ENCODE data around the gene EEPD1. TPM values are rescaled to one million over a fixed set of nuclear protein-coding genes. Genes with fewer than 3 reads are reported as not detected.

EEPD1 gene
- total RNA-seq, 1 experiment from 2014 or later, result 0.70 TPM

GRCh38 chr7:36311539-36311938 lies 158.5 kb downstream of the EEPD1 start:
- CTCF ChIA-PET, result interaction anchor here (0.6 to 2.1 kb wide), 5 partner anchors 10 to 567 kb away, joined by 3 to 9 read pairs (median 3); no protein-coding TSS in a partner anchor
- intact Hi-C loops (cut with micrococcal nuclease), result no loop called here
- no peak for DNase-seq (ENCODE audit: unreplicated experiment)
- BruUV-seq (replicated peaks), result no TSS peak
- H3K4me1 Mint-ChIP-seq (ENCODE audit: insufficient read depth, unreplicated experiment), result peaks cover 11% of the 10 kb centered on the region
- POLR2A ChIA-PET, result no interaction called here
- H3K27me3 Mint-ChIP-seq (ENCODE audit: insufficient read depth, unreplicated experiment), result no peaks in the 10 kb centered on the region
- no peaks in the 10 kb centered on the region for H3K9me3 Mint-ChIP-seq (ENCODE audit: unreplicated experiment)
- TF ChIP-seq CTCF (IDR thresholded peaks at IDR 0.05; ENCODE audit: unreplicated experiment), result no peak
- no peak overlapping the region for H3K27ac Mint-ChIP-seq (ENCODE audit: low read depth, unreplicated experiment)
- H3K4me3 Mint-ChIP-seq (ENCODE audit: unreplicated experiment), result no peak overlapping the region
- H3K36me3 Mint-ChIP-seq (ENCODE audit: insufficient read depth, unreplicated experiment), result no peaks in the 10 kb centered on the region

- H3K27ac Mint-ChIP-seq (ENCODE audit: low read depth, unreplicated experiment), result no peak overlapping the region
- CTCF ChIA-PET, result interaction anchor here (0.6 to 2.1 kb wide), 9 partner anchors 7 to 392 kb away, joined by 3 to 10 read pairs (median 4); no protein-coding TSS in a partner anchor
Observed at GRCh38 chr7:36312064-36312914, 159.2 kb downstream of the EEPD1 start.

GRCh38 chr7:36312915-36313334 lies 159.9 kb downstream of the EEPD1 start:
- Mint-ChIP-seq H3K27me3 (ENCODE audit: insufficient read depth, unreplicated experiment) (no peaks in the 10 kb centered on the region), H3K9me3 (ENCODE audit: unreplicated experiment) (no peaks in the 10 kb centered on the region), H3K36me3 (ENCODE audit: insufficient read depth, unreplicated experiment) (no peaks in the 10 kb centered on the region), H3K4me3 (ENCODE audit: unreplicated experiment) (no peak overlapping the region), H3K27ac (ENCODE audit: low read depth, unreplicated experiment) (no peak overlapping the region), H3K4me1 (ENCODE audit: insufficient read depth, unreplicated experiment) (peaks cover 11% of the 10 kb centered on the region)
- no peak for TF ChIP-seq CTCF (IDR thresholded peaks at IDR 0.05; ENCODE audit: unreplicated experiment)
- no peak for DNase-seq (ENCODE audit: unreplicated experiment)
- intact Hi-C loops (cut with micrococcal nuclease), result no loop called here
- POLR2A ChIA-PET, result interaction anchor here (1.1 kb wide), 1 partner anchor 21 kb away, joined by 3 read pairs; no protein-coding TSS in a partner anchor
- CTCF ChIA-PET, result interaction anchor here (0.6 to 2.1 kb wide), 10 partner anchors 8 to 510 kb away, joined by 3 to 10 read pairs (median 3); no protein-coding TSS in a partner anchor
- BruUV-seq (replicated peaks), result no TSS peak

More at GRCh38 chr7:36312064-36312914, 159.2 kb downstream of the EEPD1 start:
- H3K36me3 Mint-ChIP-seq (ENCODE audit: insufficient read depth, unreplicated experiment), result no peaks in the 10 kb centered on the region
- no peak overlapping the region for H3K4me3 Mint-ChIP-seq (ENCODE audit: unreplicated experiment)
- no peaks in the 10 kb centered on the region for H3K9me3 Mint-ChIP-seq (ENCODE audit: unreplicated experiment)
- peak; percentile 41 for TF ChIP-seq CTCF (IDR thresholded peaks at IDR 0.05; ENCODE audit: unreplicated experiment)
- POLR2A ChIA-PET, result interaction anchor here (1.1 kb wide), 1 partner anchor 21 kb away, joined by 3 read pairs; no protein-coding TSS in a partner anchor
- H3K27me3 Mint-ChIP-seq (ENCODE audit: insufficient read depth, unreplicated experiment), result no peaks in the 10 kb centered on the region
- BruUV-seq (replicated peaks), result no TSS peak
- intact Hi-C loops (cut with micrococcal nuclease), result no loop called here
- DNase-seq (ENCODE audit: unreplicated experiment), result peak; percentile 74
- peaks cover 11% of the 10 kb centered on the region for H3K4me1 Mint-ChIP-seq (ENCODE audit: insufficient read depth, unreplicated experiment)

GRCh38 chr7:36313607-36314006 lies 160.6 kb downstream of the EEPD1 start:
- DNase-seq (ENCODE audit: unreplicated experiment), result no peak
- H3K4me3 Mint-ChIP-seq (ENCODE audit: unreplicated experiment), result no peak overlapping the region
- H3K4me1 Mint-ChIP-seq (ENCODE audit: insufficient read depth, unreplicated experiment), result peaks cover 11% of the 10 kb centered on the region
- POLR2A ChIA-PET, result interaction anchor here (1.1 kb wide), 1 partner anchor 22 kb away, joined by 3 read pairs; no protein-coding TSS in a partner anchor
- no peaks in the 10 kb centered on the region for H3K9me3 Mint-ChIP-seq (ENCODE audit: unreplicated experiment)
- no peak for TF ChIP-seq CTCF (IDR thresholded peaks at IDR 0.05; ENCODE audit: unreplicated experiment)
- H3K27ac Mint-ChIP-seq (ENCODE audit: low read depth, unreplicated experiment), result no peak overlapping the region
- no TSS peak for BruUV-seq (replicated peaks)
- no peaks in the 10 kb centered on the region for H3K36me3 Mint-ChIP-seq (ENCODE audit: insufficient read depth, unreplicated experiment)
- no peaks in the 10 kb centered on the region for H3K27me3 Mint-ChIP-seq (ENCODE audit: insufficient read depth, unreplicated experiment)
- intact Hi-C loops (cut with micrococcal nuclease), result no loop called here
- CTCF ChIA-PET, result interaction anchor here (0.7 to 1.3 kb wide), 5 partner anchors 9 to 602 kb away, joined by 3 to 10 read pairs (median 3); no protein-coding TSS in a partner anchor

Measured in MCF 10A (cell line).